H1 (cell line): Measurements from ENCODE around the gene MUS81. TPM values are rescaled to one million over a fixed set of nuclear protein-coding genes. Genes with fewer than 3 reads are reported as not detected.
A peak's percentile ranks its signal among the peaks of the same experiment; 100 is the strongest.

Experiments
- BCL11A ChIP-seq, 2 experiments: IDR thresholded peaks; one replicate each; pipeline ENCODE4 v1.6.1; 2011; ENCODE audit warnings: low read depth in 2 of 2, low read length in 2 of 2, mild to moderate bottlenecking in 2 of 2
- BRCA1 ChIP-seq: IDR thresholded peaks from 2 replicates; pipeline ENCODE4 v1.6.1; 2012; ENCODE audit warnings: low read depth, low read length, improper control_type of control experiment
- CBX5 ChIP-seq: fragments of 300-800, 300-1000 bp; sonication (generic); IDR thresholded peaks from 2 replicates; pipeline ENCODE4 v1.7.1; 2016; ENCODE audit warnings: antibody characterized with exemption, low read length, low read depth
- CTBP2 ChIP-seq: IDR thresholded peaks from 2 replicates; pipeline ENCODE4 v1.7.0; 2011; ENCODE audit warnings: borderline replicate concordance, mild to moderate bottlenecking, moderate library complexity, mixed read lengths, low read length; ENCODE audit not compliant: insufficient read depth, insufficient read length
- HDAC2 ChIP-seq, 2 experiments: fragments of 300-600 bp in 1 of 2; sonication (generic) in 1 of 2; IDR thresholded peaks; 2 replicates each; pipeline ENCODE4 v1.6.1; 2011 to 2012; ENCODE audit warnings: low read depth in 2 of 2, low read length in 2 of 2, mild to moderate bottlenecking in 2 of 2, moderate library complexity in 2 of 2, borderline replicate concordance in 1 of 2, inconsistent platforms in 1 of 2
- HDAC6 ChIP-seq: IDR thresholded peaks from one replicate; pipeline ENCODE4 v1.7.1; 2012; ENCODE audit warnings: low read depth, mild to moderate bottlenecking, inconsistent platforms, low read length, moderate library complexity
- MAFK ChIP-seq: IDR thresholded peaks from 2 replicates; pipeline ENCODE4 v1.6.1; 2012; ENCODE audit warnings: low read depth, mild to moderate bottlenecking, improper control_type of control experiment, low read length
- MAX ChIP-seq: IDR thresholded peaks from 2 replicates; pipeline ENCODE4 v1.6.1; 2012; ENCODE audit warnings: inconsistent platforms
- PHF8 ChIP-seq: fragments of 200-600 bp; sonication (generic); conservative IDR thresholded peaks from 2 replicates; pipeline ENCODE4 v1.7.1; 2012; ENCODE audit warnings: low read depth, mild to moderate bottlenecking, inconsistent platforms, low read length, moderate library complexity
- POLR2AphosphoS5 ChIP-seq: IDR thresholded peaks from 2 replicates; pipeline ENCODE4 v1.6.1; 2011; ENCODE audit warnings: low read depth, low read length
- RAD21 ChIP-seq, 2 experiments: IDR thresholded peaks in 1 of 2; conservative IDR thresholded peaks in 1 of 2; 2 replicates each; pipeline ENCODE4 v1.6.1; 2011; ENCODE audit warnings: low read depth in 2 of 2, low read length in 2 of 2, improper control_type of control experiment in 1 of 2, inconsistent platforms in 1 of 2, mild to moderate bottlenecking in 1 of 2, moderate library complexity in 1 of 2
- SIX5 ChIP-seq: IDR thresholded peaks from 2 replicates; pipeline ENCODE4 v1.6.1; 2011; ENCODE audit warnings: mild to moderate bottlenecking, low read depth, low read length
- TAF1 ChIP-seq: IDR thresholded peaks from 2 replicates; pipeline ENCODE4 v1.6.1; 2011; ENCODE audit warnings: mild to moderate bottlenecking, low read depth, low read length
- TBP ChIP-seq: IDR thresholded peaks from 2 replicates; pipeline ENCODE4 v1.6.1; 2011; ENCODE audit warnings: low read depth, low read length, improper control_type of control experiment
- TCF12 ChIP-seq: IDR thresholded peaks from 2 replicates; pipeline ENCODE4 v1.6.1; 2011; ENCODE audit warnings: low read depth, mild to moderate bottlenecking, low read length
- polyA plus RNA-seq, 7 experiments: library from polyadenylated mRNA; depleted of rRNA in 3 of 7; stranded (reverse) in 5 of 7; unstranded in 2 of 7; fragments of >200 nt in 5 of 7; fragments of 200-250 nt in 2 of 7; gene quantifications; 1 replicate in 5 of 7; 2 replicates in 1 of 7; 4 replicates in 1 of 7; pipeline versions ENCODE4 v1.2.1 to v1.2.3, GENCODE V29; 2011 to 2013; ENCODE audit warnings: missing spikeins in 2 of 7, mixed read lengths in 2 of 7
- total RNA-seq: library from RNA; stranded (reverse); fragmentation: NEBNext Ultra II Directional; extraction: Animal tissue kit (Norgen Biotek cat#: 25700); gene quantifications from 2 replicates; pipeline ENCODE4 v1.2.1, GENCODE V29; 2021
- TF ChIP-seq, protein P1 (sequence below), 3 experiments: IDR thresholded peaks; 1 replicate in 2 of 3; 2 replicates in 1 of 3; pipeline versions ENCODE4 v1.5.1 to v1.6.1; 2011; ENCODE audit warnings: low read length in 3 of 3, mild to moderate bottlenecking in 3 of 3, inconsistent platforms in 2 of 3, low read depth in 1 of 3, moderate library complexity in 1 of 3; ENCODE audit not compliant: insufficient read depth in 1 of 3; ENCODE audit errors: control extremely low read depth in 1 of 3

The MUS81 gene
- total and polyA plus RNA-seq, 2 of the 8 experiments (the other 6 are each of a cell fraction or from before 2014, with no cell fraction given): 30.2 to 31.5 TPM

DNA sequence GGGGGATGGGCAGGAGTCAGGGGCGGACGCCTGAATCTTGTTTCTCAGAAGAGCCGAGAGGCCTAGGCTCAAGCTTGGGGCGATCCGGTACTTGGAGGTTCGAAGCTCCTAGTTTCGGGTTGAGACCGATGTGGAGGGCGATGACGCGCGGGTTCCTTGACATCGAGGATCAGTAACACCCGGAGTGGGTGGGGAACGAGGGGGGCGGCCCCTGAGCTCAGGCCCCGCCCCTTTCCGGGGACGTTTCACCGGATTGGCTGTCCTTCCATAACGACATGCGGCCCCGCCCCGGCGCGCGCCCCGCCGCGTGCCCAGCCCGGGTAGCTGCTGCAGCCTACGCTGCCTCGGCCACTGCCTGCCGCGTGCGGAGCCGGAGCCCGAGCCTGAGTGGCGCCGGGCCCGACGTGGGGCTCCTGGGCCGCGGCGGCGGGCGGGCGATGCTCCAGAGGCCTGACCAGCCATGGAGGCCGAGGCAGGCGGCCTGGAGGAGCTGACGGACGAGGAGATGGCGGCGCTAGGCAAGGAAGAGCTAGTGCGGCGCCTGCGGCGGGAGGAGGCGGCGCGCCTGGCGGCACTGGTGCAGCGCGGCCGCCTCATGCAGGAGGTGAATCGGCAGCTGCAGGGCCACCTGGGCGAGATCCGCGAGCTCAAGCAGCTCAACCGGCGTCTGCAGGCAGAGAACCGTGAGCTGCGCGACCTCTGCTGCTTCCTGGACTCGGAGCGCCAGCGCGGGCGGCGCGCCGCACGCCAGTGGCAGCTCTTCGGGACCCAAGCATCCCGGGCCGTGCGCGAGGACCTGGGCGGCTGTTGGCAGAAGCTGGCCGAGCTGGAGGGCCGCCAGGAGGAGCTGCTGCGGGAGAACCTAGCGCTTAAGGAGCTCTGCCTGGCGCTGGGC is 30.3 kb downstream of the MUS81 start, which contains the start of gene CCDC85B (continued):
- TF ChIP-seq, protein P1, sequence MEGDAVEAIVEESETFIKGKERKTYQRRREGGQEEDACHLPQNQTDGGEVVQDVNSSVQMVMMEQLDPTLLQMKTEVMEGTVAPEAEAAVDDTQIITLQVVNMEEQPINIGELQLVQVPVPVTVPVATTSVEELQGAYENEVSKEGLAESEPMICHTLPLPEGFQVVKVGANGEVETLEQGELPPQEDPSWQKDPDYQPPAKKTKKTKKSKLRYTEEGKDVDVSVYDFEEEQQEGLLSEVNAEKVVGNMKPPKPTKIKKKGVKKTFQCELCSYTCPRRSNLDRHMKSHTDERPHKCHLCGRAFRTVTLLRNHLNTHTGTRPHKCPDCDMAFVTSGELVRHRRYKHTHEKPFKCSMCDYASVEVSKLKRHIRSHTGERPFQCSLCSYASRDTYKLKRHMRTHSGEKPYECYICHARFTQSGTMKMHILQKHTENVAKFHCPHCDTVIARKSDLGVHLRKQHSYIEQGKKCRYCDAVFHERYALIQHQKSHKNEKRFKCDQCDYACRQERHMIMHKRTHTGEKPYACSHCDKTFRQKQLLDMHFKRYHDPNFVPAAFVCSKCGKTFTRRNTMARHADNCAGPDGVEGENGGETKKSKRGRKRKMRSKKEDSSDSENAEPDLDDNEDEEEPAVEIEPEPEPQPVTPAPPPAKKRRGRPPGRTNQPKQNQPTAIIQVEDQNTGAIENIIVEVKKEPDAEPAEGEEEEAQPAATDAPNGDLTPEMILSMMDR (IDR thresholded peaks at IDR 0.05; ENCODE audit: control extremely low read depth in 1 of 3, insufficient read depth in 1 of 3, low read depth in 1 of 3, low read length in 3 of 3): peak in 2 of 3 experiments; percentile 25 to 45; a peak in 3 of 4 replicates
- peak; percentile 81 for TF ChIP-seq PHF8
- peak; percentile 66; the same call in 1 of the 2 replicates for TF ChIP-seq TBP
- peak; percentile 28 for TF ChIP-seq CTBP2
- TF ChIP-seq MAX: peak; percentile 89
- peak; percentile 77 for TF ChIP-seq TAF1
- TF ChIP-seq TCF12: no peak
- TF ChIP-seq HDAC6: no peak
- no peak for TF ChIP-seq MAFK
- peak in 1 of 2 experiments; percentile 35; a peak in 1 of 4 replicates for TF ChIP-seq RAD21 (IDR thresholded peaks at IDR 0.05 in 1 of 2, conservative IDR thresholded peaks at IDR 0.05 in 1 of 2; ENCODE audit: low read depth in 2 of 2, low read length in 2 of 2)
- TF ChIP-seq SIX5: no peak
- TF ChIP-seq CBX5: no peak
- peak; percentile 68 for TF ChIP-seq POLR2AphosphoS5
- TF ChIP-seq BCL11A (IDR thresholded peaks at IDR 0.05; ENCODE audit: low read depth in 2 of 2, low read length in 2 of 2): no peak
- TF ChIP-seq BRCA1: no peak
- no peak for TF ChIP-seq HDAC2 (IDR thresholded peaks at IDR 0.05; ENCODE audit: borderline replicate concordance in 1 of 2, low read depth in 2 of 2, low read length in 2 of 2)
